Endothelial cell of umbilical vein (primary cell): ENCODE results near the gene OPCML. TPM values are rescaled to one million over a fixed set of nuclear protein-coding genes. Genes with fewer than 3 reads are reported as not detected.

Experiments
- BruUV-seq: library from RNA; stranded (reverse); fragments of 400-500 nt; replicated peaks from 2 replicates; lab custom pipeline; 2021; lab: Mats Ljungman, UMichigan
- CTCF ChIA-PET: fragments of 300-600, 350-600 bp; sonication (Branson Sonifier 250); formaldehyde crosslinking; loops from one replicate; lab custom pipeline; 2021; ENCODE audit warnings: antibody characterized with exemption, inconsistent platforms; lab: Charles Lee
- POLR2A ChIA-PET: fragments of 300-600, 350-600 bp; sonication (Branson Sonifier 250); formaldehyde crosslinking; loops from one replicate; lab custom pipeline; 2021; ENCODE audit warnings: antibody characterized with exemption, inconsistent platforms; lab: Charles Lee
- DNase-seq: peaks from one replicate; pipeline ENCODE4 v3.0.0-alpha.2; 2011; ENCODE audit warnings: low read depth, low spot score
- FAIRE-seq: peaks from 2 replicates; lab custom pipeline; 2011; peaks lifted over from hg19 to GRCh38; lab: Jason Lieb, UNC
- H2AFZ ChIP-seq: 2 replicates; pipeline ENCODE4 v1.6.0; 2012; ENCODE audit warnings: low read depth, low read length, control low read depth, inconsistent platforms
- H3K27ac ChIP-seq: 2 replicates; pipeline ENCODE4 v1.5.1; 2011; ENCODE audit warnings: low read depth, mild to moderate bottlenecking, control low read depth, low read length, moderate library complexity; ENCODE audit not compliant: insufficient read depth
- H3K27me3 ChIP-seq, 2 experiments: 2 replicates each; pipeline versions ENCODE4 v1.6.0 to v1.6.1; 2011; ENCODE audit warnings: low read length in 2 of 2, mixed read lengths in 1 of 2; ENCODE audit not compliant: control insufficient read depth in 2 of 2, insufficient read depth in 2 of 2
- H3K36me3 ChIP-seq, 2 experiments: 2 replicates in 1 of 2; 3 replicates in 1 of 2; pipeline ENCODE4 v1.5.1; 2011; ENCODE audit warnings: low read length in 2 of 2, mild to moderate bottlenecking in 1 of 2, moderate library complexity in 1 of 2; ENCODE audit not compliant: control insufficient read depth in 2 of 2, insufficient read depth in 2 of 2; ENCODE audit errors: extremely low read depth in 1 of 2
- H3K4me1 ChIP-seq: 3 replicates; pipeline ENCODE4 v1.5.1; 2011; ENCODE audit warnings: mild to moderate bottlenecking, low read length; ENCODE audit not compliant: control insufficient read depth, insufficient read depth; ENCODE audit errors: extremely low read depth
- H3K4me2 ChIP-seq: 2 replicates; pipeline ENCODE4 v1.6.1; 2011; ENCODE audit warnings: low read length, control low read depth, mixed read lengths; ENCODE audit not compliant: insufficient read depth
- H3K4me3 ChIP-seq, 3 experiments: fragments of 200-600 bp in 1 of 3; sonication (generic), shearing (Covaris generic) in 1 of 3; replicated peaks in 1 of 3; 2 replicates each; pipeline ENCODE4 v1.5.1; 2011 to 2016; ENCODE audit warnings: control low read depth in 3 of 3, low read length in 3 of 3, mild to moderate bottlenecking in 2 of 3, inconsistent platforms in 1 of 3, low read depth in 1 of 3, moderate library complexity in 1 of 3; ENCODE audit not compliant: insufficient read depth in 1 of 3
- H3K79me2 ChIP-seq: 2 replicates; pipeline ENCODE4 v1.6.0; 2012; ENCODE audit warnings: low read length, inconsistent platforms; ENCODE audit not compliant: control insufficient read depth, insufficient read depth
- H3K9ac ChIP-seq: replicated peaks from 2 replicates; pipeline ENCODE3; 2011; ENCODE audit warnings: low read length, control low read depth; ENCODE audit not compliant: insufficient read depth; ENCODE audit errors: extremely low read depth
- H3K9me1 ChIP-seq: replicated peaks from 3 replicates; pipeline ENCODE4 v1.6.0; 2011; ENCODE audit warnings: mild to moderate bottlenecking, low read length; ENCODE audit not compliant: control insufficient read depth, insufficient read depth; ENCODE audit errors: extremely low read depth
- H3K9me3 ChIP-seq: replicated peaks from 2 replicates; pipeline ENCODE4 v1.5.1; 2012; ENCODE audit warnings: low read length, inconsistent platforms; ENCODE audit not compliant: control insufficient read depth, insufficient read depth
- H4K20me1 ChIP-seq: replicated peaks from 2 replicates; pipeline ENCODE3; 2011; ENCODE audit warnings: mild to moderate bottlenecking, low read length; ENCODE audit not compliant: control insufficient read depth, insufficient read depth; ENCODE audit errors: extremely low read depth
- EZH2 ChIP-seq: IDR thresholded peaks from 2 replicates; pipeline ENCODE4 v1.6.1; 2012; ENCODE audit warnings: borderline replicate concordance, low read depth, mild to moderate bottlenecking, moderate library complexity, low read length, inconsistent platforms; ENCODE audit not compliant: severe bottlenecking
- JUN ChIP-seq: IDR thresholded peaks from 2 replicates; pipeline ENCODE4 v1.6.1; 2011; ENCODE audit warnings: borderline replicate concordance, low read depth; ENCODE audit not compliant: insufficient read length, insufficient read depth
- MYC ChIP-seq: IDR thresholded peaks from one replicate; pipeline ENCODE4 v1.6.1; 2011; ENCODE audit warnings: mild to moderate bottlenecking, low read depth, low read length
- POLR2AphosphoS5 ChIP-seq: IDR thresholded peaks from 2 replicates; pipeline ENCODE4 v1.6.1; 2012; ENCODE audit warnings: low read depth, mild to moderate bottlenecking, control low read depth, low read length, moderate library complexity; ENCODE audit not compliant: insufficient read depth
- dilution Hi-C: fragments of 300-500 bp; cut with MboI; formaldehyde crosslinking; loops from one replicate; pipeline ENCODE4 v1.15.0; 2019; ENCODE audit warnings: low sequenced_read_pairs; ENCODE audit not compliant: extremely low pct_ligation_motif_present
- intact Hi-C: fragments of 100-400 bp; cut with micrococcal nuclease; formaldehyde crosslinking; loops from one replicate; pipeline ENCODE4 v1.10.0; 2022
- polyA plus RNA-seq, 4 experiments: library from polyadenylated mRNA; depleted of rRNA in 3 of 4; stranded (reverse) in 3 of 4; unstranded in 1 of 4; fragments of >200 nt; gene quantifications; 2 replicates each; pipeline versions ENCODE4 v1.2.1 to v1.2.3, GENCODE V29; 2011 to 2012; ENCODE audit warnings: missing spikeins in 1 of 4
- total RNA-seq: library from RNA; stranded (reverse); gene quantifications from 2 replicates; pipeline ENCODE4 v1.2.3, GENCODE V29; 2021
- TF ChIP-seq, protein P1 (sequence below), 2 donors: IDR thresholded peaks; 1 replicate in 1 of 2; 2 replicates in 1 of 2; pipeline ENCODE4 v1.5.1; 2011; ENCODE audit warnings: low read length in 2 of 2, mild to moderate bottlenecking in 2 of 2, moderate library complexity in 2 of 2, control low read depth in 1 of 2, inconsistent platforms in 1 of 2, low read depth in 1 of 2; ENCODE audit not compliant: insufficient read depth in 1 of 2; ENCODE audit errors: extremely low read depth in 1 of 2

The OPCML gene
- total and polyA plus RNA-seq, 2 donors (not counting 3 experiments of a cell fraction or from before 2014, with no cell fraction given): not detected

DNA sequence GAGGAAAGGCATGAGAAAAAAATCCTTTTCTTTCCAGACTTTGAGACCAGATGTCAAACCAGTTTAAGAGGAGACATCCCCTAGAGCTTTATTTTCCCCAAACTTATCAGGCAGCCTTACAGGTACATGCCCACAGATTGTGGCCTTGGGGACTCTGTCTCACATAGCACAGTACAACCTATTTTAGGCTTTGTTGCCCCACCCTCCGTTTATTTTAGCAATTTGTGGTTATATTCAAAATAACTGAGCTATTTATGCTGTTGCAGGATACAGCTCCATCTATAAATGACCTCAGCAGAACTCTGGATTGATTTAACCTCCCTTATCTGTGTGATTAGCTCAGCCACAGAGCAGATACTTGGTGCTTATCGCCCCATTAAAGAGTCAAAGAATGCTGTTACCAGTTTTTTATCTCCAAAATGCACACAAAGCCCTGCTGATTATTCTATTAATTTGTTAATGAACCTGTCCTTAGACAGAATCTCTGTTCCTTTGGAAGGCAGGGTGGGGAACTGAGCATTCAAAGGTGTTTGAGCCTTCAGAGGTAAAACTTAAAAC lies 525.2 kb downstream of the OPCML start:
- Histone ChIP-seq H3K4me3 (no peak overlapping the region), H3K9me3 (peaks cover 2% of the 10 kb centered on the region), H3K27me3 (no peaks in the 10 kb centered on the region), H3K36me3 (no peaks in the 10 kb centered on the region), H3K9me1 (no peaks in the 10 kb centered on the region), H3K4me1 (no peaks in the 10 kb centered on the region), H3K27ac (no peak overlapping the region), H3K79me2 (no peaks in the 10 kb centered on the region), H3K9ac (no peak overlapping the region), H3K4me2 (no peak overlapping the region), H4K20me1 (no peaks in the 10 kb centered on the region), H2AFZ (no peak overlapping the region)
- no peak for FAIRE-seq
- dilution Hi-C loops: no loop called here
- intact Hi-C loops: no loop called here
- no peak for DNase-seq
- BruUV-seq: no TSS peak
- ChIA-PET CTCF (no interaction called here), POLR2A (no interaction called here)
- TF ChIP-seq EZH2 (no peak), JUN (no peak)

DNA sequence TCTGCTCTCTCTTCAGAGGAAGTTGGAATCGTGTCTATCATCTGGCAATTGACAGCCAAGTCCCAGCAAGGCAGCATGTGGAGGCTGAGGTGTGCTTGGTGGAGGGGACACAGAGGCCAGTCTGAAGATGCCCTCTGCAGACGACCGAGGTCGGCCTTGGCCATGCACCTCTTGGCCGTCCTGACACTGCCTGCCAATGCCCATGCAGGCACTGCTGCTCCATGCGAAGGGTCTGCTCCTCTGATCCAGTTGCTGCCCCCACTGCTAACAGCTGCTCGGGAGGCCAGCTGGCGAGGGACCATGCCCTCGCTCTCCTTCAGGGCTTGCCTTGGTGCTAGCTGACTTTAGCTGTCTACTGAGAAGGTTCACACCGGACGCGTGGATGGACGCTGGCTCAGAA lies 527.9 kb downstream of the OPCML start:
- dilution Hi-C loops: no loop called here
- no peak for FAIRE-seq
- Histone ChIP-seq H3K27me3 (no peaks in the 10 kb centered on the region), H3K4me2 (no peak overlapping the region), H3K4me1 (no peaks in the 10 kb centered on the region), H3K9ac (no peak overlapping the region), H3K9me3 (peaks cover 2% of the 10 kb centered on the region), H2AFZ (no peak overlapping the region), H3K9me1 (no peaks in the 10 kb centered on the region), H4K20me1 (no peaks in the 10 kb centered on the region), H3K79me2 (no peaks in the 10 kb centered on the region), H3K27ac (no peak overlapping the region), H3K4me3 (no peak overlapping the region), H3K36me3 (no peaks in the 10 kb centered on the region)
- ChIA-PET CTCF (no interaction called here), POLR2A (no interaction called here)
- TF ChIP-seq POLR2AphosphoS5 (no peak), MYC (no peak), JUN (no peak)
- TF ChIP-seq, protein P1, sequence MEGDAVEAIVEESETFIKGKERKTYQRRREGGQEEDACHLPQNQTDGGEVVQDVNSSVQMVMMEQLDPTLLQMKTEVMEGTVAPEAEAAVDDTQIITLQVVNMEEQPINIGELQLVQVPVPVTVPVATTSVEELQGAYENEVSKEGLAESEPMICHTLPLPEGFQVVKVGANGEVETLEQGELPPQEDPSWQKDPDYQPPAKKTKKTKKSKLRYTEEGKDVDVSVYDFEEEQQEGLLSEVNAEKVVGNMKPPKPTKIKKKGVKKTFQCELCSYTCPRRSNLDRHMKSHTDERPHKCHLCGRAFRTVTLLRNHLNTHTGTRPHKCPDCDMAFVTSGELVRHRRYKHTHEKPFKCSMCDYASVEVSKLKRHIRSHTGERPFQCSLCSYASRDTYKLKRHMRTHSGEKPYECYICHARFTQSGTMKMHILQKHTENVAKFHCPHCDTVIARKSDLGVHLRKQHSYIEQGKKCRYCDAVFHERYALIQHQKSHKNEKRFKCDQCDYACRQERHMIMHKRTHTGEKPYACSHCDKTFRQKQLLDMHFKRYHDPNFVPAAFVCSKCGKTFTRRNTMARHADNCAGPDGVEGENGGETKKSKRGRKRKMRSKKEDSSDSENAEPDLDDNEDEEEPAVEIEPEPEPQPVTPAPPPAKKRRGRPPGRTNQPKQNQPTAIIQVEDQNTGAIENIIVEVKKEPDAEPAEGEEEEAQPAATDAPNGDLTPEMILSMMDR (IDR thresholded peaks at IDR 0.05; ENCODE audit: extremely low read depth in 1 of 2, insufficient read depth in 1 of 2, low read depth in 1 of 2, low read length in 2 of 2): no peak
- intact Hi-C loops: no loop called here
- no TSS peak for BruUV-seq
- DNase-seq: no peak
